Right renal pelvis (tissue), 4 donors: ENCODE measurements around the gene PRIMPOL. TPM values are rescaled to one million over a fixed set of nuclear protein-coding genes. Genes with fewer than 3 reads are reported as not detected.

Experiments used
- polyA plus RNA-seq, 4 donors: library from polyadenylated mRNA; unstranded; fragments of 120-200 nt; gene quantifications; one replicate each; pipeline ENCODE4 v1.2.1, GENCODE V29; 2013; ENCODE audit not compliant: insufficient read length in 4 of 4

PRIMPOL gene
- polyA plus RNA-seq, 4 donors: 27.3 to 36.4 (median 30.6) TPM

Other genes starting within 250 kb of the PRIMPOL start
- gene IRF2, start 175.2 kb upstream of the PRIMPOL start, polyA plus RNA-seq: 10 to 100 TPM; 31.6 to 39.6 (median 36.2) TPM
- gene CASP3, start 291 bp upstream of the PRIMPOL start, polyA plus RNA-seq: 10 to 100 TPM; 30.5 to 41.5 (median 39.0) TPM
- 10 to 100 TPM; 31.3 to 49.5 (median 42.4) TPM for gene CENPU, start 84.4 kb downstream of the PRIMPOL start, polyA plus RNA-seq
- 10 to 100 TPM; 48.6 to 75.1 (median 61.5) TPM for gene ACSL1, start 176.2 kb downstream of the PRIMPOL start, polyA plus RNA-seq